CD4-positive, alpha-beta memory T cell (primary cell): ENCODE data around the gene CNTLN. TPM values are rescaled to one million over a fixed set of nuclear protein-coding genes. Genes with fewer than 3 reads are reported as not detected.

Experiments
- CTCF ChIA-PET: fragments of 350-600 bp; sonication (Branson Sonifier 250); formaldehyde crosslinking; loops from one replicate; lab custom pipeline; 2021; ENCODE audit warnings: inconsistent platforms; ENCODE audit not compliant: partially characterized antibody; lab: Charles Lee
- POLR2A ChIA-PET: fragments of 350-600 bp; sonication (Branson Sonifier 250); formaldehyde crosslinking; loops from one replicate; lab custom pipeline; 2021; ENCODE audit not compliant: partially characterized antibody; lab: Charles Lee
- DNase-seq, 5 donors: peaks; one replicate each; pipeline versions ENCODE4 v3.0.0 to v3.0.0-alpha.2; 2020 to 2022; ENCODE audit warnings: mixed read lengths in 1 of 5
- H3K27ac ChIP-seq: one replicate; pipeline ENCODE4 v1.7.0; 2013; ENCODE audit warnings: low read depth, low read length
- H3K27me3 ChIP-seq: 2 replicates; pipeline ENCODE4 v1.7.0; 2013; ENCODE audit warnings: mild to moderate bottlenecking, low read length, moderate library complexity; ENCODE audit not compliant: insufficient read depth
- H3K36me3 ChIP-seq: 2 replicates; pipeline ENCODE4 v1.7.0; 2013; ENCODE audit warnings: mild to moderate bottlenecking, low read length, moderate library complexity; ENCODE audit not compliant: insufficient read depth
- H3K4me1 ChIP-seq: 2 replicates; pipeline ENCODE4 v1.7.0; 2013; ENCODE audit warnings: mild to moderate bottlenecking, low read length, moderate library complexity; ENCODE audit not compliant: insufficient read depth
- H3K4me3 ChIP-seq, 2 donors: one replicate each; pipeline ENCODE4 v1.7.0; 2013; ENCODE audit warnings: low read length in 2 of 2, mild to moderate bottlenecking in 1 of 2
- H3K9me3 ChIP-seq, 2 donors: one replicate each; pipeline ENCODE4 v1.7.0; 2013; ENCODE audit warnings: low read length in 2 of 2, control low read depth in 1 of 2; ENCODE audit not compliant: control insufficient read depth in 1 of 2
- H3K27ac Mint-ChIP-seq, 7 donors: one replicate each; pipeline ENCODE4 v1.8.0; 2020 to 2021; ENCODE audit warnings: mixed read lengths in 7 of 7, mild to moderate bottlenecking in 6 of 7, inconsistent platforms in 3 of 7, moderate library complexity in 3 of 7
- H3K27me3 Mint-ChIP-seq, 2 donors: one replicate each; pipeline ENCODE4 v1.8.0; 2020 to 2021; ENCODE audit warnings: mixed read lengths in 2 of 2
- H3K36me3 Mint-ChIP-seq, 2 donors: one replicate each; pipeline ENCODE4 v1.8.0; 2020 to 2021; ENCODE audit warnings: mixed read lengths in 2 of 2, inconsistent platforms in 1 of 2, mild to moderate bottlenecking in 1 of 2
- H3K4me1 Mint-ChIP-seq, 4 donors: one replicate each; pipeline ENCODE4 v1.8.0; 2020 to 2021; ENCODE audit warnings: mixed read lengths in 4 of 4, mild to moderate bottlenecking in 1 of 4
- H3K4me3 Mint-ChIP-seq, 8 donors: one replicate each; pipeline ENCODE4 v1.8.0; 2020 to 2021; ENCODE audit warnings: mixed read lengths in 8 of 8, mild to moderate bottlenecking in 7 of 8, moderate library complexity in 6 of 8, inconsistent platforms in 3 of 8
- H3K9me3 Mint-ChIP-seq, 8 donors: one replicate each; pipeline ENCODE4 v1.8.0; 2020 to 2021; ENCODE audit warnings: mixed read lengths in 8 of 8, mild to moderate bottlenecking in 5 of 8, inconsistent platforms in 3 of 8, moderate library complexity in 1 of 8
- intact Hi-C: fragments of 100-400 bp; cut with micrococcal nuclease; formaldehyde crosslinking; loops from one replicate; pipeline ENCODE4 v1.15.1; 2023
- polyA plus RNA-seq, 2 donors: library from polyadenylated mRNA; unstranded; fragments of 300-500 nt; fragmentation: Illumina TruSeq; gene quantifications; one replicate each; pipeline ENCODE4 v1.2.3, GENCODE V29; 2021
- total RNA-seq, 2 experiments: library from RNA; stranded (reverse); gene quantifications; one replicate each; pipeline ENCODE4 v1.2.3, GENCODE V29; 2021

CNTLN gene
- under 1 TPM; 0.11 to 0.15 TPM for total RNA-seq
- under 1 TPM in 1 of 2 donors, not detected in 1; 0.03 TPM for polyA plus RNA-seq

GRCh38 chr9:17134396-17135294 lies at the start of gene CNTLN:
Gene CNTLN (plus strand): TSS chr9:17135040. CDS start chr9:17135066, 26 bp downstream.
- Mint-ChIP-seq H3K4me1 (peaks cover 0 to 13% (median 3%) of the 10 kb centered on the region in 4 donors), H3K36me3 (peaks cover 0 to 3% of the 10 kb centered on the region in 2 donors), H3K4me3 (peak within 1 kb of the TSS; percentile 40 to 81 (median 68)), H3K27ac (no peak within 1 kb of the TSS), H3K9me3 (peaks cover 2 to 14% (median 8%) of the 10 kb centered on the region in 8 donors), H3K27me3 (peaks cover 6 to 8% of the 10 kb centered on the region in 2 donors)
- no peaks in the 10 kb centered on the region for H3K27me3 ChIP-seq
- H3K4me1 ChIP-seq: no peaks in the 10 kb centered on the region
- peak in 1 of 5 donors; percentile 0 for DNase-seq
- ChIA-PET POLR2A (interaction anchor here (0.6 kb wide), 1 partner anchor 182 kb away, joined by 3 read pairs; no protein-coding TSS in a partner anchor), CTCF (no interaction called here)
- no peak within 1 kb of the TSS for H3K4me3 ChIP-seq
- H3K9me3 ChIP-seq: no peaks in the 10 kb centered on the region
- H3K27ac ChIP-seq: no peak within 1 kb of the TSS
- intact Hi-C loops: no loop called here
- H3K36me3 ChIP-seq: no peaks in the 10 kb centered on the region

GRCh38 chr9:17088566-17088965 lies 46.3 kb upstream of the CNTLN start:
- Mint-ChIP-seq H3K9me3 (peaks cover 0 to 9% (median 1%) of the 10 kb centered on the region in 8 donors), H3K4me1 (no peaks in the 10 kb centered on the region), H3K4me3 (no peak overlapping the region), H3K36me3 (no peaks in the 10 kb centered on the region), H3K27me3 (no peaks in the 10 kb centered on the region), H3K27ac (no peak overlapping the region)
- Histone ChIP-seq H3K27me3 (no peaks in the 10 kb centered on the region), H3K4me1 (no peaks in the 10 kb centered on the region), H3K9me3 (no peaks in the 10 kb centered on the region), H3K36me3 (no peaks in the 10 kb centered on the region), H3K27ac (no peak overlapping the region), H3K4me3 (no peak overlapping the region)
- ChIA-PET POLR2A (no interaction called here), CTCF (no interaction called here)
- intact Hi-C loops: no loop called here
- no peak for DNase-seq

- H3K27ac ChIP-seq: no peak overlapping the region
- no peaks in the 10 kb centered on the region for H3K4me1 ChIP-seq
- no peaks in the 10 kb centered on the region for H3K4me1 Mint-ChIP-seq
- H3K36me3 ChIP-seq: no peaks in the 10 kb centered on the region
- intact Hi-C loops: no loop called here
- H3K27me3 ChIP-seq: no peaks in the 10 kb centered on the region
- H3K27ac Mint-ChIP-seq: no peak overlapping the region
- CTCF ChIA-PET: no interaction called here
- no peaks in the 10 kb centered on the region for H3K9me3 ChIP-seq
- no peak overlapping the region for H3K4me3 ChIP-seq
- H3K9me3 Mint-ChIP-seq: peaks cover 0 to 9% (median 1%) of the 10 kb centered on the region in 8 donors
- no peaks in the 10 kb centered on the region for H3K27me3 Mint-ChIP-seq
- H3K36me3 Mint-ChIP-seq: no peaks in the 10 kb centered on the region
- POLR2A ChIA-PET: no interaction called here
- no peak overlapping the region for H3K4me3 Mint-ChIP-seq
- no peak for DNase-seq
These were observed 44.8 kb upstream of the CNTLN start for GRCh38 chr9:17090041-17090440.

- H3K4me3 ChIP-seq: no peak overlapping the region
- Mint-ChIP-seq H3K36me3 (no peaks in the 10 kb centered on the region), H3K27me3 (no peaks in the 10 kb centered on the region), H3K27ac (no peak overlapping the region), H3K4me3 (no peak overlapping the region), H3K4me1 (no peaks in the 10 kb centered on the region), H3K9me3 (peaks cover 0 to 11% (median 2%) of the 10 kb centered on the region in 8 donors)
- H3K4me1 ChIP-seq: no peaks in the 10 kb centered on the region
- no peak overlapping the region for H3K27ac ChIP-seq
- CTCF ChIA-PET: interaction anchor here (1.0 to 3.4 kb wide), 4 partner anchors 10 to 346 kb away, joined by 3 to 16 read pairs (median 5); no protein-coding TSS in a partner anchor
- no peaks in the 10 kb centered on the region for H3K36me3 ChIP-seq
- no peaks in the 10 kb centered on the region for H3K9me3 ChIP-seq
- POLR2A ChIA-PET: no interaction called here
- no peaks in the 10 kb centered on the region for H3K27me3 ChIP-seq
- DNase-seq: no peak
- intact Hi-C loops: loop anchor here (2.0 kb wide), 1 partner anchor 346 kb away; no protein-coding TSS in a partner anchor
These were observed 18.4 kb upstream of the CNTLN start for GRCh38 chr9:17116400-17116837.

GRCh38 chr9:17117372-17117771 lies 17.5 kb upstream of the CNTLN start:
- Histone ChIP-seq H3K27me3 (no peaks in the 10 kb centered on the region), H3K27ac (no peak overlapping the region), H3K9me3 (no peaks in the 10 kb centered on the region), H3K4me1 (no peaks in the 10 kb centered on the region), H3K36me3 (no peaks in the 10 kb centered on the region), H3K4me3 (no peak overlapping the region)
- Mint-ChIP-seq H3K4me1 (no peaks in the 10 kb centered on the region), H3K4me3 (no peak overlapping the region), H3K9me3 (peaks cover 0 to 16% (median 2%) of the 10 kb centered on the region in 8 donors), H3K27ac (no peak overlapping the region), H3K27me3 (no peaks in the 10 kb centered on the region), H3K36me3 (no peaks in the 10 kb centered on the region)
- DNase-seq: no peak
- ChIA-PET POLR2A (no interaction called here), CTCF (interaction anchor here (0.9 to 3.4 kb wide), 5 partner anchors 9 to 345 kb away, joined by 3 to 16 read pairs (median 3); no protein-coding TSS in a partner anchor)
- intact Hi-C loops: loop anchor here (2.0 kb wide), 1 partner anchor 345 kb away; no protein-coding TSS in a partner anchor

GRCh38 chr9:17120203-17120602 lies 14.6 kb upstream of the CNTLN start:
- ChIA-PET POLR2A (no interaction called here), CTCF (no interaction called here)
- intact Hi-C loops: no loop called here
- H3K27ac Mint-ChIP-seq: no peak overlapping the region
- no peaks in the 10 kb centered on the region for H3K36me3 Mint-ChIP-seq
- Histone ChIP-seq H3K4me3 (no peak overlapping the region), H3K27ac (no peak overlapping the region), H3K36me3 (no peaks in the 10 kb centered on the region), H3K27me3 (no peaks in the 10 kb centered on the region), H3K4me1 (no peaks in the 10 kb centered on the region), H3K9me3 (no peaks in the 10 kb centered on the region)
- H3K4me3 Mint-ChIP-seq: no peak overlapping the region
- H3K9me3 Mint-ChIP-seq: peaks cover 0 to 10% (median 2%) of the 10 kb centered on the region in 8 donors
- H3K4me1 Mint-ChIP-seq: no peaks in the 10 kb centered on the region
- H3K27me3 Mint-ChIP-seq: no peaks in the 10 kb centered on the region
- no peak for DNase-seq

- no peak for DNase-seq
- no peak overlapping the region for H3K27ac ChIP-seq
- intact Hi-C loops: no loop called here
- ChIA-PET POLR2A (no interaction called here), CTCF (no interaction called here)
- Mint-ChIP-seq H3K9me3 (peaks cover 0 to 18% (median 7%) of the 10 kb centered on the region in 8 donors), H3K27me3 (no peaks in the 10 kb centered on the region), H3K27ac (no peak overlapping the region), H3K36me3 (no peaks in the 10 kb centered on the region), H3K4me3 (no peak overlapping the region), H3K4me1 (no peaks in the 10 kb centered on the region)
- no peaks in the 10 kb centered on the region for H3K9me3 ChIP-seq
- no peaks in the 10 kb centered on the region for H3K36me3 ChIP-seq
- H3K4me3 ChIP-seq: no peak overlapping the region
- no peaks in the 10 kb centered on the region for H3K4me1 ChIP-seq
- no peaks in the 10 kb centered on the region for H3K27me3 ChIP-seq
These were observed 13.6 kb upstream of the CNTLN start for GRCh38 chr9:17121264-17121663.
